Retina (tissue), 1 donor: Measurements from ENCODE around the gene HLCS.
"Not testable (repeated sequence)": the region's sequence is repeated elsewhere in the genome, so short reads cannot be mapped to it uniquely, and the experiment has no call there.

Experiments
- DNase-seq: peaks from one replicate; pipeline ENCODE4 v3.0.0-alpha.2; 2016

HLCS gene

GRCh38 chr21:36955783-36956182 lies 10.7 kb downstream of the HLCS start:
- no peak for DNase-seq

- DNase-seq, result not testable (repeated sequence)
Observed at GRCh38 chr21:36952331-36952730, 14.1 kb downstream of the HLCS start.

- no peak for DNase-seq
Observed at GRCh38 chr21:36949171-36950141, 17.0 kb downstream of the HLCS start.

- DNase-seq, result no peak
Observed at GRCh38 chr21:36948686-36949085, 17.8 kb downstream of the HLCS start.

GRCh38 chr21:36946949-36947356 lies 19.5 kb downstream of the HLCS start:
- no peak for DNase-seq

- DNase-seq, result no peak
Observed at GRCh38 chr21:36945496-36946138, 20.9 kb downstream of the HLCS start.

- DNase-seq, result no peak
Observed at GRCh38 chr21:36936361-36937135, 29.9 kb downstream of the HLCS start.

- DNase-seq, result no peak
Observed at GRCh38 chr21:36934864-36935420, 31.5 kb downstream of the HLCS start.

GRCh38 chr21:36932161-36932816 lies 34.2 kb downstream of the HLCS start:
- no peak for DNase-seq

- no peak for DNase-seq
Observed at GRCh38 chr21:36929622-36930021, 36.8 kb downstream of the HLCS start.

GRCh38 chr21:36928960-36929359 lies 37.5 kb downstream of the HLCS start:
- DNase-seq, result no peak

- DNase-seq, result peak; percentile 69
Observed at GRCh38 chr21:36927719-36928117, 38.8 kb downstream of the HLCS start.

- no peak for DNase-seq
Observed at GRCh38 chr21:36926989-36927718, 39.3 kb downstream of the HLCS start.

- DNase-seq, result no peak
Observed at GRCh38 chr21:36923270-36923669, 43.2 kb downstream of the HLCS start.

GRCh38 chr21:36922861-36923260 lies 43.6 kb downstream of the HLCS start:
- no peak for DNase-seq

- DNase-seq, result no peak
Observed at GRCh38 chr21:36918291-36918690, 48.2 kb downstream of the HLCS start.

- no peak for DNase-seq
Observed at GRCh38 chr21:36917471-36918158, 48.9 kb downstream of the HLCS start.

GRCh38 chr21:36916718-36917117 lies 49.8 kb downstream of the HLCS start:
- no peak for DNase-seq

- no peak for DNase-seq
Observed at GRCh38 chr21:36915696-36916245, 50.7 kb downstream of the HLCS start.

GRCh38 chr21:36915014-36915695 lies 51.3 kb downstream of the HLCS start:
- no peak for DNase-seq
